Fibroblast of the aortic adventitia (primary cell): Measurements from ENCODE around the gene TSR2. TPM values are rescaled to one million over a fixed set of nuclear protein-coding genes. Genes with fewer than 3 reads are reported as not detected.

Experiments
- DNase-seq: peaks from one replicate; pipeline ENCODE4 v3.0.0-alpha.2; 2010; ENCODE audit warnings: low read depth
- H3K4me3 ChIP-seq: 2 replicates; pipeline ENCODE4 v1.5.1; 2011; ENCODE audit warnings: low read depth, mild to moderate bottlenecking, control low read depth, low read length, moderate library complexity
- total RNA-seq: library from RNA; depleted of rRNA; stranded (reverse); fragments of >200 nt; gene quantifications from 2 replicates; pipeline ENCODE4 v1.2.3, GENCODE V29; 2012; ENCODE audit warnings: low replicate concordance
- TF ChIP-seq, protein P1 (sequence below): IDR thresholded peaks from 2 replicates; pipeline ENCODE4 v1.5.1; 2011; ENCODE audit warnings: mild to moderate bottlenecking, low read length, control low read depth, inconsistent platforms; ENCODE audit not compliant: insufficient read depth

Gene TSR2
- total RNA-seq, 1 donor = 12.2 TPM

GRCh38 chrX:54470054-54470760, 30.0 kb downstream of the TSR2 start:
- TF ChIP-seq, protein P1, sequence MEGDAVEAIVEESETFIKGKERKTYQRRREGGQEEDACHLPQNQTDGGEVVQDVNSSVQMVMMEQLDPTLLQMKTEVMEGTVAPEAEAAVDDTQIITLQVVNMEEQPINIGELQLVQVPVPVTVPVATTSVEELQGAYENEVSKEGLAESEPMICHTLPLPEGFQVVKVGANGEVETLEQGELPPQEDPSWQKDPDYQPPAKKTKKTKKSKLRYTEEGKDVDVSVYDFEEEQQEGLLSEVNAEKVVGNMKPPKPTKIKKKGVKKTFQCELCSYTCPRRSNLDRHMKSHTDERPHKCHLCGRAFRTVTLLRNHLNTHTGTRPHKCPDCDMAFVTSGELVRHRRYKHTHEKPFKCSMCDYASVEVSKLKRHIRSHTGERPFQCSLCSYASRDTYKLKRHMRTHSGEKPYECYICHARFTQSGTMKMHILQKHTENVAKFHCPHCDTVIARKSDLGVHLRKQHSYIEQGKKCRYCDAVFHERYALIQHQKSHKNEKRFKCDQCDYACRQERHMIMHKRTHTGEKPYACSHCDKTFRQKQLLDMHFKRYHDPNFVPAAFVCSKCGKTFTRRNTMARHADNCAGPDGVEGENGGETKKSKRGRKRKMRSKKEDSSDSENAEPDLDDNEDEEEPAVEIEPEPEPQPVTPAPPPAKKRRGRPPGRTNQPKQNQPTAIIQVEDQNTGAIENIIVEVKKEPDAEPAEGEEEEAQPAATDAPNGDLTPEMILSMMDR = no peak
- no peak for DNase-seq
- no peak overlapping the region for H3K4me3 ChIP-seq

- TF ChIP-seq, protein P1 = no peak
- DNase-seq = no peak
- no peak overlapping the region for H3K4me3 ChIP-seq
Observed at GRCh38 chrX:54473993-54474859, 34.0 kb downstream of the TSR2 start.

- no peak for DNase-seq
- TF ChIP-seq, protein P1 = no peak
Observed at GRCh38 chrX:54479136-54480111, 39.2 kb downstream of the TSR2 start.

DNA sequence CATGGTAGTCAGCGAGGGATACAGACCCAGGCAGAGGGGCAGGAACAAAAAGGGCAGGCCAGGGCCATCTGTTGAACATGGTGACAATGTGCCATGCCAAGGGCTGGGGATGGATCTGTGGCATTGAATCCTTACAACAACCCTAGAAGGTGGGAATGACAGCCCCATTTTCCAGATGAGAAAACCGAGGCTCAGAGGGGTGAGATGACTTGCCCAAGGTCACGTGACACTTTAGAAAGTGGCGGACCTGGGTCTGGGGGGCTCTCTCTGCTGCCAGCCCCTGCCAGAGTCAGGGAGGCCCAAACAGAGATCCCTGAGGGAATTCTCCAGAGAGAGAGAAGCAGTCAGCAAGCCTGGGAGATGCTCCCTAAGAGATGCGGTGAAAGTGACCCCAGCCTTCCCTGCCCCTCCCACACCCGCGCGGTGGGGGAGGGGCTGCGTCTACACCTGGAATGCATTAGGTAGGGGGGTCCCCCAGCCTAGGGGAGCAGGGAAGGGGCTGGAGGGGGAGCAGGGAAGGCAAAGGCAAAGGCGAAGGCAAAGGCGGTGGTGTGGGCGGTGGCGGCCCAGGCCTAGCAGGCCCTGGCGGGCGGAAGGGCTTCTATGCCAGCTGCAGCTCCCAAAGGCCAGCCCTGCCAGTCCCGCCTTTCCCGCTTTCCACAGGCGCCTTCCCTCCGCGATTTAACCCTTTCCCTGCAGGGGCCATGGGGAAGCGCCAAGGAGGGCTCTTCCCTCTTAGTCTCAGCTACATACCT, 42.8 kb downstream of the TSR2 start:
- no peak overlapping the region for H3K4me3 ChIP-seq
- no peak for DNase-seq
- TF ChIP-seq, protein P1 = no peak

More at GRCh38 chrX:54479136-54480111, 39.2 kb downstream of the TSR2 start:
- H3K4me3 ChIP-seq = no peak overlapping the region

DNA sequence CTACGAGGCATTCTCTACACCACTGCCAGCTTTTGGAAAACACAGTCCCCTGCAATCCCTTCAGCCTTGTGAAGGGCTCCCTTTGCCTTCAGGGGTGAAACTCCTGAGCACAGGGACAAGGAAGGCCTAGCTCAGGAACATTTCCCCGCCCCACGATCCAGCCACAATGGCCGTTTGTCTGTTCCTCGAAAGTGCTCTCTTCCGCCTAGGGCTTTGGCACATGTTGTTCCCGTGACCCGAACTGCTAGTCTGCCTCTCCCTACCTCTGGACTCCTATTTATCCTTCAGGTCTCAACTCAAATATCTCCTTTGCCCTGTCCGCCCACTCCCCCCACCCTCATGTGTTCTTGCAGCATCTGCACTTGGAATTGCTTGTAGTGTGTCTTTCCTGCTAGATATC, 43.7 kb downstream of the TSR2 start:
- TF ChIP-seq, protein P1 = no peak
- no peak for DNase-seq
- no peak overlapping the region for H3K4me3 ChIP-seq
